ENCODE results near the gene ADAMTSL1.
"Not testable (repeated sequence)": the region's sequence is repeated elsewhere in the genome, so short reads cannot be mapped to it uniquely, and the experiment has no call there.

The ADAMTSL1 gene

DNA sequence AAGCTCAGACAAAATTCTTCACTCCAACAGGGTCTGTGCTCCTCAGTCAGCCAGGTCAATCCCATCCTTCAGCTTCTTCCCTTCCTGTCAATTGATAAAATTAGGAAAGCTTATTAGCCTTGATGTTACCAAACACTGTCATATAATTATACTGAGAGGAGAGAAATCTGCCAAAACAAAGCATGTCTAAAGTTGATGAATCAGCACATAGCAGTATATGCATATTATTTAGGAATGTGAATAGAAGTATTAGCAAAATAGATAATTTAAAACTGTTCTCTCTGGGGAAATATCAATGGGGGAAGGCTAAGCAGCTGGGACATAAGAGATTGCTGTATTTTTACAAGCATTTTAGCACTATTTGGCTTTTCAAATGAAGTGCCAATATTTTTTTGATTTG, 451.9 kb downstream of the ADAMTSL1 start:
- DNase-seq (ENCODE audit: low read depth): no peak
- no peak overlapping the region for H3K4me3 ChIP-seq (ENCODE audit: low read depth, low read length)
- TF ChIP-seq, protein P1, sequence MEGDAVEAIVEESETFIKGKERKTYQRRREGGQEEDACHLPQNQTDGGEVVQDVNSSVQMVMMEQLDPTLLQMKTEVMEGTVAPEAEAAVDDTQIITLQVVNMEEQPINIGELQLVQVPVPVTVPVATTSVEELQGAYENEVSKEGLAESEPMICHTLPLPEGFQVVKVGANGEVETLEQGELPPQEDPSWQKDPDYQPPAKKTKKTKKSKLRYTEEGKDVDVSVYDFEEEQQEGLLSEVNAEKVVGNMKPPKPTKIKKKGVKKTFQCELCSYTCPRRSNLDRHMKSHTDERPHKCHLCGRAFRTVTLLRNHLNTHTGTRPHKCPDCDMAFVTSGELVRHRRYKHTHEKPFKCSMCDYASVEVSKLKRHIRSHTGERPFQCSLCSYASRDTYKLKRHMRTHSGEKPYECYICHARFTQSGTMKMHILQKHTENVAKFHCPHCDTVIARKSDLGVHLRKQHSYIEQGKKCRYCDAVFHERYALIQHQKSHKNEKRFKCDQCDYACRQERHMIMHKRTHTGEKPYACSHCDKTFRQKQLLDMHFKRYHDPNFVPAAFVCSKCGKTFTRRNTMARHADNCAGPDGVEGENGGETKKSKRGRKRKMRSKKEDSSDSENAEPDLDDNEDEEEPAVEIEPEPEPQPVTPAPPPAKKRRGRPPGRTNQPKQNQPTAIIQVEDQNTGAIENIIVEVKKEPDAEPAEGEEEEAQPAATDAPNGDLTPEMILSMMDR (IDR thresholded peaks at IDR 0.05; ENCODE audit: low read depth, low read length, missing control alignments): no peak
- in situ Hi-C loops (cut with HindIII; ENCODE audit: low sequenced_read_pairs): no loop called here

DNA sequence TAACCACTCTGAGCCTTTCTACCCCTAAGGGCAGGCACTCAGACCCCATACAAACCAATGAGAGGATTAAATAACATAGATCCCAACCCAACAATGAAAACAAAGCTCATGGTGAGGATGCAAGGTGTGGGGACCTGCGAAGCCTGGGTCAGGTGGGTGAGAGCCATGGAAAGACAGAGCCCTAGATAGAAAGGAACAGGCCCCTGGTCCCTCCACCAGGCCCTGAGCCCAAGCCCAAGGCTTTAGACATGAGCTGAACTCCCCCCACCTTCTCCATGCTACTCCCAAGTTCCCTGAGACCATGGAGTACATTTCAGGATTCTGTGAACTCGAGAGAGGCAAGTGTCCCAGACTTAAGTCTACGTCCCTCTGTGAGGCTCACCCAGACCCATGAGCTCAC, 452.6 kb downstream of the ADAMTSL1 start:
- TF ChIP-seq, protein P1 (IDR thresholded peaks at IDR 0.05; ENCODE audit: low read depth, low read length, missing control alignments): no peak
- in situ Hi-C loops (cut with HindIII; ENCODE audit: low sequenced_read_pairs): no loop called here
- DNase-seq (ENCODE audit: low read depth): no peak
- H3K4me3 ChIP-seq (ENCODE audit: low read depth, low read length): no peak overlapping the region

DNA sequence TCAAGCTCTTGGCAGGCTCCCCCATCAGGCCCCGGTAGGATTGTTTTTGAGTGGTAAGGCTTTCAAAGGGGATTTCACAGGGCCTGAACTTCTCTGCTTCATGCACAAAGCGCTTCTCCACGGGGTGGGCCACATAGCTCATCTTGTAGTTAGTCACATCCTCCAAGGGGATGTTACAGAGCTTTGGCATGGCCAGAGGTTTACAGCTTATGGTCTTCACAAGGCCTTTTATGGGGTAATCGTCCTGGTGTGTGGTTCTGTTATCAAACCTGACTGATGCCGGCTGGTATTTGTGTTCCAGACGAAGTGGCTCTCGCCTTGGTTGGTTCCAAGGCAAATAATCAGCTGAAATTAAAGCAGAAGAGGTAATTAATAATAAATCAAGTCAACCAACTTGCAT, 454.8 kb downstream of the ADAMTSL1 start:
- H3K4me3 ChIP-seq (ENCODE audit: low read depth, low read length): no peak overlapping the region
- DNase-seq (ENCODE audit: low read depth): no peak
- TF ChIP-seq, protein P1 (IDR thresholded peaks at IDR 0.05; ENCODE audit: low read depth, low read length, missing control alignments): no peak
- in situ Hi-C loops (cut with HindIII; ENCODE audit: low sequenced_read_pairs): no loop called here

DNA sequence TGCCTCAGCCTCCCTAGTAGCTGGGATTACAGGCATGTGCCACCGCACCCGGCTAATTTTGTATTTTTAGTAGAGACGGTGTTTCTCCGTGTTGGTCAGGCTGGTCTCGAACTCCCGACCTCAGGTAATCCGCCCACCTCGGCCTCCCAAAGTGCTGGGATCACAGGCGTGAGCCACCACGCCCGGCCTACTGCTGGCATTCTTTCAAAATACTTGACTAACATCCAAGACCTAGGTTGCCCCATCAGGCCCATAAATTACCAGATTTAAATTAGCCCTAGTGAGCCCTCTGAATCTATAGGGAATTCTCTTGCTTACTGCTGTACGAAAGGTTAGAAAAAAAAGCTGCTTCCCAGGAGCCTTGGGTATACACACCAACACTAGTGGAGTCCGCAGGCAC, 456.7 kb downstream of the ADAMTSL1 start:
- DNase-seq (ENCODE audit: low read depth); in situ Hi-C loops (cut with HindIII; ENCODE audit: low sequenced_read_pairs); H3K4me3 ChIP-seq (ENCODE audit: low read depth, low read length): not testable (repeated sequence)

DNA sequence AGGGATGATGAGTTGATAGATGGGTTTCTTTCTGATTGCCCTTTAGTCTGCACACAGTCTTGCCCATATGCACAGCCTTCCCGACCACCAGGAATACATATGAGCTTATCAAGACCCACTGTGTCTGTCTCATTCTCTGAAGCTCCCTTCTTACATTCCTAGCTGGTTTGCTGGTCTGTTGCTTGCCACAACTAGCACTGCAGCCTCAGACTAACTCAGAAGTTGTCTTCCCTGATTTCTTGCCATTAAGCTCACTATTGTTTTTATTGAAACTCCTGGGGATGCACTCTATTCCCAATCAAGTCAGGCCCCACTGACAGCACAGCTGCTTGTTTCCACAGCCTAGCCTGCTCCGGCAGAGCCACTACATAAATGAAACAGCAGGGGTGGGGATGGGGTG, 461.6 kb downstream of the ADAMTSL1 start:
- no peak for DNase-seq (ENCODE audit: low read depth)
- in situ Hi-C loops (cut with HindIII; ENCODE audit: low sequenced_read_pairs): no loop called here
- no peak overlapping the region for H3K4me3 ChIP-seq (ENCODE audit: low read depth, low read length)
- TF ChIP-seq, protein P1 (IDR thresholded peaks at IDR 0.05; ENCODE audit: low read depth, low read length, missing control alignments): no peak

DNA sequence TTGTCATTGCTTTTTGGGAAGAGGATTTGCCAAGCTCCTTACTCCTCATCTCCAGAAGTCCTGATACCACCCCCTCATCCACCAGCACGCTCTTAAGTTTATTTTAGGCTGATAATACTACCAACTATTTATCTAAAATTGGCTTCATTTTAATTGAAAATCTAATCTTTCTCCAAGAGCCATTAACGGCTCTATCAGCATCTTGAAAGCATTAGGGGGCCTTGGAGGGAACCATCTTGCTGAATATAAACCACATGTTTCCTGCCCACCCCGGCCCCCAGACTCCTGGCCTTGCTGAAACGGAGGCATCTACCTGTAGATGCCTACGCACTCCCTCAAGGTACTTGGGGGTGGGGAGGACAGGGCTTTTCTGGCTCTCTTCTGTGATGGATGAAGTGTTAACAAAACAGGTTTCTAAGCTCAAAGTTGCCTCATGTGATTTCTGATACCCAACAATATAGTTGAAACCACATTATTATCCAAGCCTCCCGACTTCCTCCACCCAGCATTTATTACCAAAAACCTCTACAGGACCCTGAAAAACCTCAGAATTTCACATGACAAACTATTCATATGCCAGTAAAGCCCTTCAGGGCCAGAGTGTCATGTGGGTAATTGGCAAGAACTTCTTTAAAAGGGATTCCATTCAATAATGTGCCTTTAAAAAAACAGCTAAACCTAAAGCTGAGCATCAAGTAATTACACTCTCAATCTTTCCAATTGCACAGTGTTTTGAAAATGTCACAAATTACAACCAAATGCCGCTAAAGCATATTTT, 462.3 kb downstream of the ADAMTSL1 start:
- TF ChIP-seq, protein P1 (IDR thresholded peaks at IDR 0.05; ENCODE audit: low read depth, low read length, missing control alignments): no peak
- in situ Hi-C loops (cut with HindIII; ENCODE audit: low sequenced_read_pairs): no loop called here
- DNase-seq (ENCODE audit: low read depth): no peak
- H3K4me3 ChIP-seq (ENCODE audit: low read depth, low read length): no peak overlapping the region

DNA sequence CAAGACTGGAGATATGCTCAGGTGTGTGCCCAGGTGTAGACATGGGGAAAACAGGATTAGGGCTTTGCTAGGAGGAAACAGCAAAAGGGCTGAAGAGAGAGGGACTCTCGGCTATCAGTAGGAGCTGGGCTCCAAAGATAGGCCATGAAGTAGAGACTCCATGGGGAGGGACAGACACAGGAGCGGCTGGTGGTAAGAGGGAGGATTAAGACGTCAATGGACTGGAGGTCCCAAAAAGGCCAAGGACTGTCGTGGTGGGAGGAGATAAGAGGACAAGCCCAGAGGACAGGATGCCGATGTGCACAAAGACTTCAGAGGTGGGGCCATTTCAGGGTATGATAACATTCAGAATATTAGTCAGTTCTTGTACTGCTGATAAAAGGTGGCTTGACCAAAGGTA, 466.0 kb downstream of the ADAMTSL1 start:
- DNase-seq (ENCODE audit: low read depth): no peak
- TF ChIP-seq, protein P1 (IDR thresholded peaks at IDR 0.05; ENCODE audit: low read depth, low read length, missing control alignments): no peak
- no peak overlapping the region for H3K4me3 ChIP-seq (ENCODE audit: low read depth, low read length)
- in situ Hi-C loops (cut with HindIII; ENCODE audit: low sequenced_read_pairs): no loop called here
